ENCODE results near the gene GULP1. TPM values are rescaled to one million over a fixed set of nuclear protein-coding genes. Genes with fewer than 3 reads are reported as not detected.

GULP1 gene
- total RNA-seq, 1 donor from 2014 or later = 29.5 TPM

- H3K9me3 Mint-ChIP-seq (ENCODE audit: low read depth) = peaks cover 27% of the 10 kb centered on the region
- H3K36me3 Mint-ChIP-seq (ENCODE audit: low read depth) = peaks cover 2% of the 10 kb centered on the region
- TF ChIP-seq, protein P1, sequence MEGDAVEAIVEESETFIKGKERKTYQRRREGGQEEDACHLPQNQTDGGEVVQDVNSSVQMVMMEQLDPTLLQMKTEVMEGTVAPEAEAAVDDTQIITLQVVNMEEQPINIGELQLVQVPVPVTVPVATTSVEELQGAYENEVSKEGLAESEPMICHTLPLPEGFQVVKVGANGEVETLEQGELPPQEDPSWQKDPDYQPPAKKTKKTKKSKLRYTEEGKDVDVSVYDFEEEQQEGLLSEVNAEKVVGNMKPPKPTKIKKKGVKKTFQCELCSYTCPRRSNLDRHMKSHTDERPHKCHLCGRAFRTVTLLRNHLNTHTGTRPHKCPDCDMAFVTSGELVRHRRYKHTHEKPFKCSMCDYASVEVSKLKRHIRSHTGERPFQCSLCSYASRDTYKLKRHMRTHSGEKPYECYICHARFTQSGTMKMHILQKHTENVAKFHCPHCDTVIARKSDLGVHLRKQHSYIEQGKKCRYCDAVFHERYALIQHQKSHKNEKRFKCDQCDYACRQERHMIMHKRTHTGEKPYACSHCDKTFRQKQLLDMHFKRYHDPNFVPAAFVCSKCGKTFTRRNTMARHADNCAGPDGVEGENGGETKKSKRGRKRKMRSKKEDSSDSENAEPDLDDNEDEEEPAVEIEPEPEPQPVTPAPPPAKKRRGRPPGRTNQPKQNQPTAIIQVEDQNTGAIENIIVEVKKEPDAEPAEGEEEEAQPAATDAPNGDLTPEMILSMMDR (IDR thresholded peaks at IDR 0.05) = no peak
- H3K27ac Mint-ChIP-seq (ENCODE audit: unreplicated experiment) = no peak overlapping the region
- H3K4me1 Mint-ChIP-seq (ENCODE audit: low read depth) = peaks cover 41% of the 10 kb centered on the region
- no peak overlapping the region for H3K4me3 Mint-ChIP-seq (ENCODE audit: unreplicated experiment)
- no peak for DNase-seq (ENCODE audit: low spot score)
- H3K27me3 Mint-ChIP-seq (ENCODE audit: low read depth) = no peaks in the 10 kb centered on the region
These were observed 24.7 kb downstream of the GULP1 start for GRCh38 chr2:188316342-188316741.

- peaks cover 41% of the 10 kb centered on the region for H3K4me1 Mint-ChIP-seq (ENCODE audit: low read depth)
- no peak for DNase-seq (ENCODE audit: low spot score)
- H3K27ac Mint-ChIP-seq (ENCODE audit: unreplicated experiment) = peak overlapping the region; percentile 17
- H3K9me3 Mint-ChIP-seq (ENCODE audit: low read depth) = peaks cover 27% of the 10 kb centered on the region
- no peak overlapping the region for H3K4me3 Mint-ChIP-seq (ENCODE audit: unreplicated experiment)
- TF ChIP-seq, protein P1 (IDR thresholded peaks at IDR 0.05) = no peak
- no peaks in the 10 kb centered on the region for H3K27me3 Mint-ChIP-seq (ENCODE audit: low read depth)
- H3K36me3 Mint-ChIP-seq (ENCODE audit: low read depth) = peaks cover 2% of the 10 kb centered on the region
These were observed 25.2 kb downstream of the GULP1 start for GRCh38 chr2:188316791-188317423.

- Mint-ChIP-seq H3K4me1 (ENCODE audit: low read depth) (peaks cover 55% of the 10 kb centered on the region), H3K36me3 (ENCODE audit: low read depth) (no peaks in the 10 kb centered on the region), H3K27me3 (ENCODE audit: low read depth) (no peaks in the 10 kb centered on the region), H3K4me3 (ENCODE audit: unreplicated experiment) (peak overlapping the region; percentile 9), H3K9me3 (ENCODE audit: low read depth) (peaks cover 20% of the 10 kb centered on the region), H3K27ac (ENCODE audit: unreplicated experiment) (peak overlapping the region; percentile 86)
- no peak for DNase-seq (ENCODE audit: low spot score)
- TF ChIP-seq, protein P1 (IDR thresholded peaks at IDR 0.05) = no peak
These were observed 26.6 kb downstream of the GULP1 start for GRCh38 chr2:188318161-188318749.

DNA sequence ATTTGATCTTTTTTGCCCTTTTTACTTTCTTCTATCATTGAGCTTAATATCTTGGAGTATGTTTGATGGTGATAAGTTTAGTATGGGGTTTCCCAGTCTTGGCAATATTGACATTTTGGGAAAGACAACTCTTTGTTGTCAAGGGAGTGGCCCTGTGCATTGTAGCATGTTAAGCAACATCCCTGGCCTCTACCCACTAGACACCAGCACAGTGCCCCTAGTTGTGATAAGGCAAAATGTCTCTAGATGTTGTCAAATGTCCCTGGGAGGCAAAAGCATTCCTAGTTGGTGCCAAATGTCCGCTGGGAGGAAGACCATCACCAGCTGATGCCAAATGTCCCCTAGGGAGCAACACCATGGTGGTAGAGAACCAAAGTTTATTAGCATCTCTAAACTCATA lies 28.2 kb downstream of the GULP1 start:
- no peak overlapping the region for H3K4me3 Mint-ChIP-seq (ENCODE audit: unreplicated experiment)
- TF ChIP-seq, protein P1 (IDR thresholded peaks at IDR 0.05) = peak; percentile 35
- H3K36me3 Mint-ChIP-seq (ENCODE audit: low read depth) = no peaks in the 10 kb centered on the region
- peaks cover 11% of the 10 kb centered on the region for H3K9me3 Mint-ChIP-seq (ENCODE audit: low read depth)
- no peaks in the 10 kb centered on the region for H3K27me3 Mint-ChIP-seq (ENCODE audit: low read depth)
- no peak for DNase-seq (ENCODE audit: low spot score)
- H3K4me1 Mint-ChIP-seq (ENCODE audit: low read depth) = peaks cover 63% of the 10 kb centered on the region
- H3K27ac Mint-ChIP-seq (ENCODE audit: unreplicated experiment) = no peak overlapping the region

DNA sequence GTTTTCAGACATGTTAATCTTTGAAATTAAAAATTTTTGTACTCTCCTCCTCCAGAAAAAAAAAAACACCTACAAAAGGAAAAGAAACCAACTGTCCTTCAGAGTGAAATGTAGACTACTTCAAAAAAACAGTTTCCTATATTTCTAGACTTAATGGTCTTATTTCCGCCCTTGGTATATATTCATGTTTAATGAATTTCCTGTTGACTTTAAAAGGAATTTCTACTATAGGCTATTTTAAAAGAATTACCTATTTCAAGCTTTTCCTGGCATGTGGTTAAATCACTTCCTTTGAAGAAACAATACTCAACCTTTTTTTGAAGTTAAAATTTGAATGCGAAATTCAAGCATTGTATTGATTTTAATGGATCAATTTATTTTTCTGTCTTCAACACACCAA lies 29.2 kb downstream of the GULP1 start:
- Mint-ChIP-seq H3K4me1 (ENCODE audit: low read depth) (peaks cover 71% of the 10 kb centered on the region), H3K27me3 (ENCODE audit: low read depth) (no peaks in the 10 kb centered on the region), H3K4me3 (ENCODE audit: unreplicated experiment) (no peak overlapping the region), H3K27ac (ENCODE audit: unreplicated experiment) (no peak overlapping the region), H3K36me3 (ENCODE audit: low read depth) (no peaks in the 10 kb centered on the region), H3K9me3 (ENCODE audit: low read depth) (peaks cover 11% of the 10 kb centered on the region)
- TF ChIP-seq, protein P1 (IDR thresholded peaks at IDR 0.05) = no peak
- DNase-seq (ENCODE audit: low spot score) = no peak

Data from chondrocyte (in vitro differentiated cells).